ENCODE results near the gene PTPRD. TPM values are rescaled to one million over a fixed set of nuclear protein-coding genes. Genes with fewer than 3 reads are reported as not detected.

The PTPRD gene
- total and polyA plus RNA-seq, 2 donors (not counting 1 experiment from before 2014, with no cell fraction given) = 0.35 to 4.8 TPM

DNA sequence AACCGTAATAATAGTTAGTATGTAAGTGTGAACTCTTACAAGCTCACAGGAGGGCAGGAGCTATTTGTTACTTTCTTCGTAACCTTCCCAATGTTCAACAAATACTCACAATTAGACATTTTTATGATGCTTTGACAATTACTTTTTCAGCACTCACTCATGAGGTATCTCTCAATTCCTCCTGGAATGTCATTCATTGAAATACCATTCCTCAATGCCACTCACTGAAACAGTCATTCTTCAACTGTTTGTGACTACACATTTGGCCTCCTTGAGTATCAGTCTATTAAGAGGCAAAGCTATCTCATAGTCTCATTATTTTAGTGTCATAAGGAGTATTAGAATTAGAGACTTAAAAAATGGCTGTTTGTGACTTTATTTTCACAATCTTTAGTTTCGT is 2079.1 kb downstream of the PTPRD start:
- Histone ChIP-seq H2AFZ (ENCODE audit: low read length) (no peak overlapping the region), H3K4me1 (ENCODE audit: control insufficient read depth, extremely low read depth, insufficient read depth, low read length) (no peaks in the 10 kb centered on the region), H3K9ac (ENCODE audit: insufficient read depth, low read length) (no peak overlapping the region), H3K27ac (ENCODE audit: insufficient read depth, low read length) (no peak overlapping the region), H3K79me2 (ENCODE audit: control insufficient read depth, insufficient read depth, low read length) (no peaks in the 10 kb centered on the region), H3K4me2 (ENCODE audit: extremely low read depth, insufficient read depth, low read length) (no peak overlapping the region), H3K27me3 (ENCODE audit: control insufficient read depth, insufficient read depth, low read length) (no peaks in the 10 kb centered on the region), H3K4me3 (replicated peaks in 1 of 4; ENCODE audit: control extremely low read depth in 1 of 4, insufficient read depth in 1 of 4, low read depth in 3 of 4, low read length in 4 of 4) (no peak overlapping the region), H3K36me3 (ENCODE audit: control insufficient read depth, insufficient read depth, low read length) (no peaks in the 10 kb centered on the region), H4K20me1 (ENCODE audit: control insufficient read depth, extremely low read depth, insufficient read depth, low read length) (no peaks in the 10 kb centered on the region), H3K9me3 (ENCODE audit: control insufficient read depth, insufficient read depth, low read depth, low read length) (no peaks in the 10 kb centered on the region)
- TF ChIP-seq EZH2 (IDR thresholded peaks at IDR 0.05; ENCODE audit: low read length, missing control alignments) = no peak
- no peak for DNase-seq (ENCODE audit: low read depth in 2 of 2)

- no peaks in the 10 kb centered on the region for H3K27me3 ChIP-seq (ENCODE audit: control insufficient read depth, insufficient read depth, low read length)
- H3K79me2 ChIP-seq (ENCODE audit: control insufficient read depth, insufficient read depth, low read length) = no peaks in the 10 kb centered on the region
- no peak for DNase-seq (ENCODE audit: low read depth in 2 of 2)
- H3K9me3 ChIP-seq (ENCODE audit: control insufficient read depth, insufficient read depth, low read depth, low read length) = no peaks in the 10 kb centered on the region
- TF ChIP-seq, protein P1, sequence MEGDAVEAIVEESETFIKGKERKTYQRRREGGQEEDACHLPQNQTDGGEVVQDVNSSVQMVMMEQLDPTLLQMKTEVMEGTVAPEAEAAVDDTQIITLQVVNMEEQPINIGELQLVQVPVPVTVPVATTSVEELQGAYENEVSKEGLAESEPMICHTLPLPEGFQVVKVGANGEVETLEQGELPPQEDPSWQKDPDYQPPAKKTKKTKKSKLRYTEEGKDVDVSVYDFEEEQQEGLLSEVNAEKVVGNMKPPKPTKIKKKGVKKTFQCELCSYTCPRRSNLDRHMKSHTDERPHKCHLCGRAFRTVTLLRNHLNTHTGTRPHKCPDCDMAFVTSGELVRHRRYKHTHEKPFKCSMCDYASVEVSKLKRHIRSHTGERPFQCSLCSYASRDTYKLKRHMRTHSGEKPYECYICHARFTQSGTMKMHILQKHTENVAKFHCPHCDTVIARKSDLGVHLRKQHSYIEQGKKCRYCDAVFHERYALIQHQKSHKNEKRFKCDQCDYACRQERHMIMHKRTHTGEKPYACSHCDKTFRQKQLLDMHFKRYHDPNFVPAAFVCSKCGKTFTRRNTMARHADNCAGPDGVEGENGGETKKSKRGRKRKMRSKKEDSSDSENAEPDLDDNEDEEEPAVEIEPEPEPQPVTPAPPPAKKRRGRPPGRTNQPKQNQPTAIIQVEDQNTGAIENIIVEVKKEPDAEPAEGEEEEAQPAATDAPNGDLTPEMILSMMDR (conservative IDR thresholded peaks at IDR 0.05 in 1 of 2, IDR thresholded peaks at IDR 0.05 in 1 of 2; ENCODE audit: low read depth in 1 of 2, low read length in 2 of 2) = no peak
- TF ChIP-seq EZH2 (IDR thresholded peaks at IDR 0.05; ENCODE audit: low read length, missing control alignments) = no peak
- no peak overlapping the region for H3K4me3 ChIP-seq (replicated peaks in 1 of 4; ENCODE audit: control extremely low read depth in 1 of 4, insufficient read depth in 1 of 4, low read depth in 3 of 4, low read length in 4 of 4)
- H3K27ac ChIP-seq (ENCODE audit: insufficient read depth, low read length) = no peak overlapping the region
- no peaks in the 10 kb centered on the region for H4K20me1 ChIP-seq (ENCODE audit: control insufficient read depth, extremely low read depth, insufficient read depth, low read length)
- H3K36me3 ChIP-seq (ENCODE audit: control insufficient read depth, insufficient read depth, low read length) = no peaks in the 10 kb centered on the region
- H3K4me2 ChIP-seq (ENCODE audit: extremely low read depth, insufficient read depth, low read length) = no peak overlapping the region
- no peak overlapping the region for H2AFZ ChIP-seq (ENCODE audit: low read length)
- no peaks in the 10 kb centered on the region for H3K4me1 ChIP-seq (ENCODE audit: control insufficient read depth, extremely low read depth, insufficient read depth, low read length)
- no peak overlapping the region for H3K9ac ChIP-seq (ENCODE audit: insufficient read depth, low read length)
Measured at GRCh38 chr9:8531826-8532415, 2080.9 kb downstream of the PTPRD start.

GRCh38 chr9:8521112-8521511 is 2091.7 kb downstream of the PTPRD start:
- no peak overlapping the region for H3K27ac ChIP-seq (ENCODE audit: insufficient read depth, low read length)
- no peaks in the 10 kb centered on the region for H3K79me2 ChIP-seq (ENCODE audit: control insufficient read depth, insufficient read depth, low read length)
- H3K4me1 ChIP-seq (ENCODE audit: control insufficient read depth, extremely low read depth, insufficient read depth, low read length) = no peaks in the 10 kb centered on the region
- no peak overlapping the region for H2AFZ ChIP-seq (ENCODE audit: low read length)
- no peak for DNase-seq (ENCODE audit: low read depth in 2 of 2)
- H4K20me1 ChIP-seq (ENCODE audit: control insufficient read depth, extremely low read depth, insufficient read depth, low read length) = no peaks in the 10 kb centered on the region
- no peak overlapping the region for H3K4me2 ChIP-seq (ENCODE audit: extremely low read depth, insufficient read depth, low read length)
- no peak overlapping the region for H3K9ac ChIP-seq (ENCODE audit: insufficient read depth, low read length)
- H3K9me3 ChIP-seq (ENCODE audit: control insufficient read depth, insufficient read depth, low read depth, low read length) = no peaks in the 10 kb centered on the region
- no peaks in the 10 kb centered on the region for H3K36me3 ChIP-seq (ENCODE audit: control insufficient read depth, insufficient read depth, low read length)
- no peak for TF ChIP-seq EZH2 (IDR thresholded peaks at IDR 0.05; ENCODE audit: low read length, missing control alignments)
- TF ChIP-seq, protein P1 (conservative IDR thresholded peaks at IDR 0.05 in 1 of 2, IDR thresholded peaks at IDR 0.05 in 1 of 2; ENCODE audit: low read depth in 1 of 2, low read length in 2 of 2) = no peak
- no peaks in the 10 kb centered on the region for H3K27me3 ChIP-seq (ENCODE audit: control insufficient read depth, insufficient read depth, low read length)
- no peak overlapping the region for H3K4me3 ChIP-seq (replicated peaks in 1 of 4; ENCODE audit: control extremely low read depth in 1 of 4, insufficient read depth in 1 of 4, low read depth in 3 of 4, low read length in 4 of 4)

All from fibroblast of lung (primary cell).